NCI-H2171 treated with DMSO at 0.1 percent for 48 hours (cell line): ENCODE measurements around the gene HDGFL3.
A peak's percentile ranks its signal among the peaks of the same experiment; 100 is the strongest.

Experiments used
- DNase-seq: peaks from one replicate; lab custom pipeline; 2025; lab: John Stamatoyannopoulos, UW

Gene HDGFL3

DNA sequence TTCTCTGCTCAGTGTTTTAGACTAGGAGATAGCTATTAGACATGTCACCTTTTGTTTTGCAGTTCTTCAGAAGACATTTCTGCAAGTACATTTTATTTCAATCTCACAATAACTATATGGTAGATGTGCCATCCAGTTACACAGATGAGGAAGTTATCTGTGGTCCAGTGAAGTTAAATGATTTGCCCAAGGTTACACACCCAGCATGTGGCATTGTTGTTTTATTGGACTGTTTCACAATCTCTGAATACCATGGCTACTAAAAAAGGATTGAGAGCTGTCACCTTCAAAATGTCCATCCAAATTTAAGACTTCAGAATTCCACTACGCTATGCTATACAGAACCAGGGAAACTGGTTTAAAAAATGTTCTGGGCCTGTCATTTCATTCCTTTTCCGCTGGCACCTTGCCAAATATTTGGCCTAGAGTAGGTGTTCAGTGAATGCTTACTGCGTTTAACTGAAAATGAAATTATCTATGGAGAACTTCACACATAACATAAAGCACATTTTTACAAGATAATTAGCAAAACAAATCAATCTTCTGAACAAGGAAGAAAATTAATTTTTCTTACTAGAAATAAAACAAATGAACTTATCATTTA lies 80.0 kb downstream of the HDGFL3 start:
- no peak for DNase-seq

DNA sequence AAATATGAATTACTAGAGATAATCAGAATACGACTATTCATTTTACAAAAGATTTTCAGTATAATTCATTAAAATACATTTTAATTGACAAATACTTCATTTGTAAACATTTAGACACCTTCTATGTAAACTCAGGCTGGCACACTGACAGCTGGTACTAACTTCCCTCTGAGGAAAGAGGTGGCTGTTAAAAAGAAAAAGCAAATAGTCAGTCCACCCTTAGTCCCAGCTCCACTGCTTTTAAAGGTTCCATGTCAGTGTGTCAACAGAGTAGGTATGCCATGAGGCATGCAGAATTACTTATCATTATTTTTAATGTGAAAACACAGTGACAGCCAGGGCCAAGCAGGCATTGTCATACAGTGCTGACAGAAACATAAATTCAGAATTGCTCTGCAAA lies 84.1 kb downstream of the HDGFL3 start:
- DNase-seq = no peak

DNA sequence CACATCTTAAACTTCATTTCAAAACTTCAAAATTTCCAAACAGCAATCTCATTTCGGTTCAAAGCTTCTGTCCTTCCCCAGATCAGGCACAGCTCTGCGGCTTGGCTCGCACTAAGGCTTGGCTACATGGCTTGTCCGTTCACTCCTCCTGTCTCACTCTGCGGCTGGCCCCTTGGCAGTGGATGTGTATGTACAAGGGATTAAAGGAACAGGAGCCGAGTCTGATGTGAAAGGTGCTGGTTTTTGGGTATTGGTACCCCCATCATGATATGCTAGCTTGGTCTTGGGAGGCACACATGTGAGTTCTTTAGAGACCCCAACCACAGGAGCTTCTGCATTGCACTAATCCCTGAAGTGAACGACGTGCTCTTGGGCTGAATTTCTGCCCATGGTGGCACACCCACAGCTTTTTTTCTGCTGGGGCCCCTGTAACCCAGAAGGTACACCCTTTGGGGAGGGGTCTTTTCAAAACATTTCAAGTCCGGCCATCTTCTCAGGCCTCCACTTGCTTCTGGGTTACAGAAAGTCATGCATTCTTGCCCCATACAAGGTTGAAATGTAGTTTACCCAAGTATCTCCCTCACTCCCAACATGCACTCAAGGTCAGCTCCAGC lies 87.5 kb downstream of the HDGFL3 start:
- DNase-seq = no peak

DNA sequence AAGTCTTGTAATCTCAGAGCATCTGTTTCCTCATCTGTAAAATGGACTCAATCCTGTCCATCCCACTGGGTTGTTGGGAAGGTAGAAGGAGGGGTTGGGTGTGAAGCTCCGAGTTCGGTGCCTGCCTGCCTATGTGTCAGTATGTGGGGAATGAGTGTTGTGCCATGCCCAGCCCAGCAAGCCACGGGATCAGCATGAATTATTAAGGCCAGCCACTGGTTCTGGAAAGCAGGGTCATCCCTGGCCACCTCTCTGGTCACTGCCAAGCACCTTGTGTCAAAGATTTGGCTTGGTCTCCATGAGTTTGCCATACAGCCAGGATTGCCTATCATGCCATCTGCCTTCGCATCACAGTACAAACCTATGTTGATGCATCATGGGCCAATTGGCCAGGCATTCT lies 88.7 kb downstream of the HDGFL3 start:
- DNase-seq = no peak

DNA sequence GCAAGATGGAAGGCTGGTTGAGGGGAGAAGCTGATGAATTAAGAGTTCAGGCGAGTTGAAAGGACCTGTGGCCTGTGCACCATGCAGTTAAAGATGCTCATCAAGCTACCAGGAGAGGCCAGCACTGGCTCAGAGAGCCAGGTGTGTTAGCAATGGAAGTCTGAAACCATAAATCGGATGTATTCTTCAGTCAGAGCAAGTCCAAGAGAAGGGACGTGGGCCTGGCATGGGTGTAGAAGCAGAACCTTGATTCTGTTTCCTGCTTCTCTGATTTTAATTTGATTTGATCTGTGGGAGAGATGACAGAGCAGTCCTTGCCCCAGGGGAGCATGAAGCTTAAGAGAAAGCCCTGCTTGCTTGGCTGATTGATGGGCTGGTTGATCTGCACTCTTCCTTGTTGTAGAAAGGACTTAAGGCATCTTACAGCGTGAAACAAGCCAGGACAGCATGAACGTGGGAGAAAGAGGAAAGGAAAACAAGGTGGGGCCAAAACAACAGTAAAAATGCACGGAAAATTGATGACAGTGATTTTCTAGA lies 89.3 kb downstream of the HDGFL3 start:
- no peak for DNase-seq

DNA sequence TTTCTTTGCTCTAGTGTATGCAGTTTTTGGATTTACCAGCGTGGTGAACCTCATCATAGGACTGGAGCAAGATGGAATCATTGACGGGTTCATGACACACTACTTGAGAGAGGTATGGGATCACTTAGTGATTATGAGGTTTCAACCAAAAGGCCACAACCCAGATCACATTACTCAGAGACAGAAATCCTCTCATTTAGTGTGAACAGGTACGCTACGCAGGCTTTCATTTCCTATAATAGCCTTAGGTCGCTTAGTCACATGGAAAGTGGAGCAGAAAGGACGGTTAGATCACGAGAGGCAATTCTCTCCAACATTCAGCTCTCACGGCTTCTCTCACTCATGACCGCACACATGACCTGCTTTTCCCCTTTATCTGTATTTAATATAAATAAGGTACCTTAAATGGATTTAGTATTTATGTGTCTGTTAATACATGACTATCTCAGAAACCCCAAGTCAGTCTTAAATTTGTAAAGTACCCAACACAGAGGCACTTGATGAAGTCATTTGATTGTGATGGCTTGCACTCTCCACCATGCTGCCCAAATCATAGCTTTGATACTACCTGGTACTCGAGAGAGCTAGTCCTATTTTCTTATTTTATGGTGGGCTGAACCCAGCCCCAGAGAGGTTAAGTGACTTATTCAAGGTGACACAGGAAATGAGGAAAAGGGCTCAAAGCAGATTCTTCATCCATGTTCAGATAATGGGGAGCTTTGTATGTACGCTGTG lies 91.6 kb downstream of the HDGFL3 start:
- DNase-seq = no peak

DNA sequence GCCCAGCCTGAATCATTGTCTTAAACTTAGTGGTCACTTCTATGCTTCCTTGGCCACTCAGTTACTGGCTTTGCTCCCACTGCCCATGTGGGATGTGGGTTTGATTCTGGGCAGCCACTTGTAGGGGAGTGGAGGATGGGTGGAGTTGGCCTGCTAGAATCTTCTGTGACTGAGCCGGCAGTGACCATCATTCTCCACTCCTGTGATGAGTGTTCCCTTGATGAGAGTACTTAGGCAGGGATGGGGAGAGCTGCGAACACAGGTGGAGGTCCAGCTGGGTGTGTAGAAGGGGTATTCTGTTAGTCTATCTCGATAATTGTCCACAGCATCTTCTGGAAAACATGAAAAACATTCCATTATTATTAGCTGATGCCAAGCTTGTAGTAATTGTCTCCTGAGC lies 92.2 kb downstream of the HDGFL3 start:
- DNase-seq = no peak

DNA sequence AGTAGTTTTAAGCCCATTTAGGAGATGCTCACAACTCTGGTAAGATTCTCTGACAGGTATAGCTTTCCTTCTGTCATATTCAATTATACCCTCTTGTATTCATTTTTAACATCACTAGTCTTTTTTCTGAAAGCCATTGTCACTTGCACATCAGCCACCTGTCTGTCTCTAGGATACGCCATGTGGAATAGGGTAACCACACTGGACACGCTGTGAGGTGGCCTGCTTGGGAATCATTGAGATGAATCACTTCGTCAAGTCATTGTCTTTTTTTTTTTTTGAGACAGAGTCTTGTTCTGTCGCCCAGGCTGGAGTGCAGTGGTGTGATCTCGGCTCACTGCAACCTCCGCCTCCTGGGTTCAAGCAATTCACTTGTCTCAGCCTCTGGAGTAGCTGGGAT lies 92.8 kb downstream of the HDGFL3 start:
- DNase-seq = no peak

DNA sequence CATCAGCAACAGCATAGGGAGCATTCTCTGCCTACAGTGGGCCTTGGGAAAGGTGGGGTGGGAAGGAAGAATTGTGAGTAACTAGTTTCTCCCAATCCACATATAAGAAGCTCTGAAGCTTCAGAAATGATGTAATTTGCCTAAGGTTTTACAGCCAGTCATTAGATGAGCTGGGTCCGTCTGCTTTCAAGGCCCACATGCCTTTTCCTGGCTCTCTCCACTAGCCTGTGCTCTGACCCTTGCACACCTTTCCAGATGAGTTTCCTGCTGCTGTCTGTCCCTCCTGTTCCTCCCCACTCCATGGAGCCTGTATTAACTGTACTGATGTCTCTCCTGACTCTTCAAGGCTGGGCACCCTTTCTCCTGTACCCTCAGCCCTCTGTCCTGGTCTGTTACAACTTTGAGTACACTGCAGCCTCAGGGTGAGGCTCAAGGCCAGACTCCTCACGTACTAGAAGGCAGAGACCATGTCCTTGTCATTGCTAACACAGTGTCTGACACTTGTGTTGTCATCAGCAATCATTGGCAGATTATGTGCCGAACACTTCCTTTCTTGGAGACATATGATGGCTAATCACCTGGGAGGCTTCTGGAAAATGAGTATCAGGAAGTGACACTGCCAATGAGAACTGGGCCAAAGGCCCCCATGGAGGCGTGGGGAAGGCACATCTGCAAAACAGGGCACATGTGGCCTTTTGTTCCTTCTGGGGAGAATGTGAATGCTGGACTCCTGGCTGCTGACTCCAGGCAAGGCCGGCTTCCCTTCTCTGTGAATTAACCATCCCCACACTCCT lies 93.5 kb downstream of the HDGFL3 start:
- DNase-seq = no peak

DNA sequence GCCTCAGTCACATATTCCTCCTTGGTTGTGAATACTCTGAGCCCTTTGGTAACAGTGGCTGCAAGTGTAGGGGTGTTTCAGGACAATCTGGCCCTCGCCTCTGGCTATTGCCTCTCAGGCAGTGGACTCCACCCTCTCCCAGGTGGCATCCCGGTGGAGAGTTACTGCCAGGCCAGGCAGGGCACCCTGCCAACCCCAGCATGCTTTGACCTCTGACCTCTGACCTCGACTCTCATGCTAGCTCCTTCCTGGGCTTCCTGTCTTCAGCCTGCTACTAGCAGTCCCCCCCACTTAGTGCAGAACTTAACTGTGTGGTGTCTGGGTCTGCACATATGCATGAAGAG lies 94.7 kb downstream of the HDGFL3 start:
- no peak for DNase-seq

DNA sequence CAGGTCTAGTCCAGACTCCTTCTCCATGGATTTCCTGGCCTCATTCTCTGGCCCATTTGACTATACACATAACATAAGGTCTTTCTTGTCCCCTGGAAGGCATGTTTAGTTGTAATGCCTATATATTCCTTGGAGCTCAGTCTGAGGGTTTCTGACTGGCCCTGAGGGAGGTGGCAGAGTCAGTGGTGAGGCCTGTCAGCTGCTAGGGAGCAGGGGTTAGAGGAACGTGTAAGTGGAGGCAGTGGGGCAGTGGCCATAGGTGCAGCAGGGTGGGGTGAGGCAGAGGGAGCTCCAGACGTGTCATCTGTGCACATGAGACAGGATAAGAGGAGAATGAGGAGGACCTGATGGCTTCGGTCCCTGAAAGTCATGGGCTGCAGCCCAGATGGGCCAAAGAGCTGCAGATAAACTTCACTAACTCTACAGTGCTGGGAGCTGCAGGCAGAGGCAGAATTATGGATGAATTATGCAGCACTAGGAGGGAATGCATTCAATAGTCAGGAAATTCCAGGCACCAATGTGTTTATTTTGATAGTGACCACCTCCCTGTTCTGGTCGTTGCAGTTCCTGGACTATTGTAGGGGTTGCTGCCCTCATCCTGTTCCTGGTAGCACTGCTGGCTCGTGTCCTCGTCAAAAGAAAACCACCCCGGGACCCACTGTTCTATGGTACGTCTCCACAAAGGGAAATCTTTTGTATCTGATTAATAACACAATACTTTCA lies 95.2 kb downstream of the HDGFL3 start:
- no peak for DNase-seq

DNA sequence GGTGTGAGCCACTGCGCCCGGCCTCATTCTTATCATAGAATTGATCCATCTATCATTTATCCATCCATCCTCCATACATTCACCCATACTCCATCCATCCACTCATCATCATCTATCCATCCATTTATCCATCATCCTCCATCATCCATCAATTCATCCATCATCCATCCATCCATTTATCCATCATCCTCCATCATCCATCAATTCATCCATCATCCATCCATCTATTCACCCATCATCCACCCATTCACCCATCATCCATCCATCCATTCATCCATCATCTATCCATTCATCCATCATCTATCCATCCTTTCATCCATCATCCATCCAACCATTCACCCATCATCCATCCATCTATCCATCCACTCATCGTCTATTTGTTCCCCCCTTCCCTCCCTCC lies 96.5 kb downstream of the HDGFL3 start:
- no peak for DNase-seq

DNA sequence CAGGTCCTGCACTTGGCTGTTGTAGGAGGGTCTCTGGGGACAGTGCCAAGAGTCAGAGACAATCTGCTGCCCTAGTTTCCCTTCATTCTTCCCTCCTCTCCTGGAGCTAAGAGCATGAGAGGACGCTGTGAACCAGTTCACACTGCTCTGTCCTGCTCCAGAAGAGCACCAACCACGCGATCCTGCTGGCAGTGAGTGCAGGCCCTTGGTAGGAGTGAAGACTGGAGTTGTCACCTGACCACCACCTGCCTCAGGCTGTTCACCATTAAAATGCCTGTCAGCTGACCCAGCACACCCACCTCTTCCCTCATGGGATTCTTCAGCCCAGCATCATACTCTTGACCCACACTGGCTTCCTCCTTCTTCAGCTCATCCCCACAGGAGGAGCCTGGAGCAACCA lies 97.2 kb downstream of the HDGFL3 start:
- DNase-seq = no peak

DNA sequence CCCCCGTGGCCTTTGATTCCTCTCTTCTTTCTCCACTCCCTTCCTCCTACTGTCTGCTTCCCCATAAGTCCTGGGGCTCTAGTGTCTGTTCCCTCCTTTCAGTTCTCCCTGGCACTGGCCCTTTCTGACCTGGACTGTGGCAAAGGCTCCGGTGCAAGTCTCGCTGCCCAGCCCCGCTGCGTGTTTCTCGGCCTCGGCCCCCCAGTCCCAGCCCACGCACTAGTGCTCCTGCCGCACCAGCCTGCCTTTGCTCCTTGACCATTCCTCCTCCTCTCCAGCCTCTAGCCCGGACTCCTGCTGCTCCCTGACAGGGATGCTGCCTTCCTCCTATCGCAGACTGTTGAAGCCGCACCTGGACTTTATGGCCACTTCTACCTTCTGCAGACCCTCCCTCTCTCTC lies 98.1 kb downstream of the HDGFL3 start:
- DNase-seq = no peak

DNA sequence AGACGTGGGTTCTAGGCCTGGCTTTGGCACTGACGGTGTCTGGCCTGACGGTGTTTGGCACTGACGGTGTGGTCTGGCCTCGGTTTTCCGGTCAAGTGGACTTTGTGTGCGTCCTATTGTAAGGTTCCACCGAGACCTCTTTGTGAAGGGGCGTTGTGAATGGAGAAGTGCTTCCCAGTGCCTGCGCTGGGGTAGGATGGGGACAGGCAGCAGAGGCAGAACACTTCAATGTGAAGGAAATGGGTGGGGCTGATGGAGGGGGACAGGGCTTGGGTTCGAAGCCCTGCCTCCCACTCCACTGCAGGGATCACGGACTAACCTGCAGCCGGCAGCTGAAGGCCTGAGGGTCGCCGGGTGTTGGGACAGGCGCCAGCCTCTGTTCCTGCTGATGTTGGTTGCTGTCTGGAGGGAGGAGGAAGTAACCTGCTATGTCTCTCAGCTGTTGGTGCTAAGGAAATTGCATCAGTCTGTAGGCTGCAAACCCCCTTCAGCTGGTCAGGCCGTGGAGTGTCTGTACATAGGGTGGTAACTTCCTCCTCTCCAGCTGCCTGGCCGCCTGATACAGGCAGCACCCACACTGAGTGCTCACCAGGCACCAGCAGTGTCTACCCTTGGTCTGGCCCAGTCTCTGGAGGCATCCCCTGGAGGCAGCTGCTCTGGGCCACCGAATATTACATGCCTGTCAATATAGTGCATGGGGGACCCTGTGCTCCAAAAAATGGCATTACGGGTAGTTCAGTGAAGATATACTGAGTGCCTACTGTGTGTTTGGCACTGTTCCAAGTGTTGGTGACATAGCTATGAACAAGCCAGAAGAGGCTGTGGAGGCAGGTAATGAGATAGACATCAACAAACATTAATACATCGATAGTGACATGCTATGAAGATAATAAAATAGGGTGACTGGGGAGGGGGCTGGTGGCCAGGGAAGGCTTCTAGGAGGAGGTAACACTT lies 99.1 kb downstream of the HDGFL3 start:
- DNase-seq = no peak

DNA sequence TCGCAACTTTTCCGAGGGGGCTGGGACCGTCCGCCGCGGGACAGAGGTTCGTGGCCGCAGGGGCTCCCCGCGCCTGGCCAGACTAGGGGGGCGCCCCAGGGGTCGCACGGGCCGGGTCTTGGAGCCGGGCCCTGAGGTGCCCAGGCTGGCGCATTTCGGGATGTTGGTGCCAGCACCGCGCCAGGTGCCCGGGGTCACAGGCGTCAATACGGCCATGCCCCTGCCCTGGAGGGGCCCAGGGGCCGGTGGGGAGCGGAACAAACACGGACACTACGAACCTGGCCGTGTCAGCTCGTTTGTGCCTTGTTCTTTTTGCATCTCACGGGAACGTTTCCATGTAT lies 99.8 kb downstream of the HDGFL3 start:
- DNase-seq = no peak

DNA sequence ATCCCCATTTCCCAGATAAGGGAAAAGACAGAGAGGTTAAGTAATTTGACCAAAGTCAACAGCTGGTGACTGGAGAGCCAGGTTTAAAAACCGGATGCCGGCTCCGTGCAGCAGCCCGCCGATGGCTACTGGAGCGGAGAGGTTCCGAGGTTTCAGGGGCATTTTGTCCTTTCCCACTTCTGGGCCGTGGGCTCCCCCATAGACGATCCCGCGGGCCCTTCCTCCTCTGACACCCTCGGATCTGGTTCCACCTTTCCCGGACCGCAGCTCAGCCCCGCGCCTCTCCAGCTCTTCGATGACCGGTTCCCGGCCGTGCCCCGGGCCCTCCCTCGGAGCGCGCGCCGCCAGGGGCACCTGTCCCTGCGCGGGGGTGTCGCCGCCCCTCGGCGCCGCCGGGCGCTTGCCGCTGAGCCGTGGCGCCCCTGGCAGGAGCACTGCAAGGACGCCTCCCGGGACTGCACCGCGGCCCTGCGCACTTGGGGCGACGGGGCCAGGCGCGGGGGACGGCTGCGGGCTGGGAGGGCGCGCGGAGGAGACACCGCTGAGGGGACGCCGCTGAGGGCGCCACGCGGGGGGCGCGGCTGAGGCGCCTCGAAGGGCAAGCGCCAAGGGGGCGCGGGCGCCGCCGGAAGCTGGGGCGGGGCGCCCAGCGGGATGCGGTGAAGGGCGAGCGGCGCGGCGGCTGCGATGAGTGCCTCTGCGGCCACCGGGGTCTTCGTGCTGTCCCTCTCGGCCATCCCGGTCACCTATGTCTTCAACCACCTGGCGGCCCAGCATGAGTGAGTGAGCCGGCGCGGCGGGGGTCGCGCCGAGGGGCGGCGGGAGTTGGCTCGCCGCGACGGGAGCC lies 100.4 kb downstream of the HDGFL3 start, which contains the start of gene TM6SF1:
TSS of gene TM6SF1 (plus strand) at position 652 of the 847 bp plus-strand sequence. CDS start at position 688, 36 bp downstream.
- peak; percentile 44 for DNase-seq

DNA sequence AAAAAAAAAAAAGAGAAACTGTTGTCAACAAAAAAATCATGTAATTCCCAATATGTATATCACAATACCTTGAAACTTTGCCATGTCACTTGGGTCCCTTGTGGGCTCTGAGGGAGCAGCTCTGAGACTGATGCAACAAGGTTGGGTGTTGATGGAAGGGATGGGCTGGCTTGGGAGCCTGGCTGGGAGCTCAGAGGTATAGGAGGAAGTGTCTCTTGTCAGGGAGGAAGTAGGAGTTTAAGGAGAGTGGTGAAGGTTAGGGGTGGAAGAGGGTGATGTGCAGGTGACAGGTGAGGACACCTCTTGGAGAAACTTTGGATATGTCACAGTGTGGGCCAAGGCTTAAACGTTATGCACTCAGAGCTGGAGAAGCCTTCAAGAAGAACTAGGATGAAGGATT lies 102.2 kb downstream of the HDGFL3 start:
- no peak for DNase-seq

DNA sequence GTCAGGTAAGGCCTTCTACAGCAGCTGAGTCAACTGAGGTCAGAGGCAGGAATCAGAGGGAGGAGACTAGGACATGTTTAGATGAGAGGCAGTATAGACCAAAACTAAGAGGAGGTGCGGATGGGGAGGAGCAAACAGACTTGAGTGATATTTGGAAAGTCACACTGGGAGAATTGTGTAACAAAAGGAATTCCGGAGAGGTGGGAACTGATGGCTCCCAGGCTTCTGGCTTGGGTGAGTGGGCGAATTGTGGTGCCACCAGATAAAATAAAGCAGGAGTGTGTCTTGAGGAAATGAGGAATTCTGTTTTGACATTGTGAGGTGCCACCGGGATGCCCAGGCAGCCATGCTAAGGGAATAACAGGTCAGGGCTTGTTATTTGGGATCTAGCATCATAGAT lies 103.5 kb downstream of the HDGFL3 start:
- no peak for DNase-seq

DNA sequence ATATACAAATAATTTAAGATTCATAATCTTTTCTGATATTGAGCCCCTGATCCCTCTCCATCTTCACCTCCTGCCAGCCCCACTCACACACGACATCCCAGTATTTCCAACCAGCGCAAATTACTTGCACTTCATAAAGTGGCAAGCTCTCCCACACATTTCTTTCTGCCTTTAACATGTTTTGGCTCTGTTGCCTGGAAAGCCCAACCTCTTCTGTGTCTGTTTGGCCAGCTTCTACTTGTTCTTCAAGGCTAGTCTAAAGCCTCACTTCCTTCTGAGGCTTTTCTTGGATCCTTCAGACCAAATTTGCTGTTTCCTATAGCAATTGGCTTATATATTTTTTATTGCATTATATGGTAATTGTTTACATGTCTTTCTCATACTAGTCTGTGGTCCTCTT lies 105.3 kb downstream of the HDGFL3 start:
- DNase-seq = no peak
